ENCODE results near the gene OR12D1. TPM values are rescaled to one million over a fixed set of nuclear protein-coding genes. Genes with fewer than 3 reads are reported as not detected.
"Not testable (repeated sequence)": the region's sequence is repeated elsewhere in the genome, so short reads cannot be mapped to it uniquely, and the experiment has no call there.

Gene OR12D1
- total RNA-seq, 3 donors from 2014 or later = not detected

DNA sequence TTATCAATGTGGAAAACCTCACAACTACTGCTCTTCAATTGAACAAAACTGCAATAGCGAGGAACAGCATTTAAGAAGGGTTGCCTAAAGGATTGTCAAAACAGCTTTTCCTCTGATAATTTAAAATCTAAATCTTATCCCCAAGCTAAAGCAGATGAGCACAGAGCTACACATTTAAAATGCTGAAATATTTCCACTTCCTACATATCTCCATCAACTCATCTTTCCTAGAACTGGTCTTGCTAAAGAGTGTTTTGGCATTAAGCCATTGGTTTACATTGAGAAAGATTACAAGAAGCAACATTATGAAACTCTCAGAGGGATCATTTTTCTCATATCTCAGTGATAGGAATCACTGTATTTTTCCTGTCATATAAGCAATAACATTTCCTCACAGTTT, 28.0 kb downstream of the OR12D1 start:
- no peak for DNase-seq
- ATAC-seq = no peak
- Mint-ChIP-seq H3K4me1 (ENCODE audit: low read depth) (no peaks in the 10 kb centered on the region), H3K27me3 (ENCODE audit: low read depth) (peaks cover 38% of the 10 kb centered on the region), H3K36me3 (ENCODE audit: insufficient read depth) (no peaks in the 10 kb centered on the region), H3K4me3 (no peak overlapping the region), H3K9me3 (peaks cover 9% of the 10 kb centered on the region)

DNA sequence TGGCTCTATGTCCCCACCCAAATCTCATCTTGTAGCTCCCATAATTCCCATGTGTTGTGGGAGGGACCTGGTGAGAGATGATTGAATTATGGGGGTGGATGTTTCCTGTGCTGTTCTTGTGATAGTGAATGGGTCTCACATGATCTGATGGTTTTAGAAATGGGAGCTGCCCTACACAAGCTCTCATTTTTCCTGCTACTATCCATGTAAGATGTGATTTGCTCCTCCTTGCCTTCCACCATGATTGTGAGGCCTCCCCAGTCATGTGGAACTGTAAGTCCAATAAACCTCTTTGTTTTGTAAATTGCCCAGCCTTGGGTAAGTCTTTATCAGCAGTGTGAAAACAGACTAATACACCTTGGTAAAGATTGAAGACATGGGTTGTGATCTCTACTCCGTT, 29.3 kb downstream of the OR12D1 start:
- H3K4me1 Mint-ChIP-seq (ENCODE audit: low read depth); H3K9me3 Mint-ChIP-seq; ATAC-seq; DNase-seq; H3K36me3 Mint-ChIP-seq (ENCODE audit: insufficient read depth); H3K4me3 Mint-ChIP-seq: not testable (repeated sequence)
- H3K27me3 Mint-ChIP-seq (ENCODE audit: low read depth) = peaks cover 46% of the 10 kb centered on the region

DNA sequence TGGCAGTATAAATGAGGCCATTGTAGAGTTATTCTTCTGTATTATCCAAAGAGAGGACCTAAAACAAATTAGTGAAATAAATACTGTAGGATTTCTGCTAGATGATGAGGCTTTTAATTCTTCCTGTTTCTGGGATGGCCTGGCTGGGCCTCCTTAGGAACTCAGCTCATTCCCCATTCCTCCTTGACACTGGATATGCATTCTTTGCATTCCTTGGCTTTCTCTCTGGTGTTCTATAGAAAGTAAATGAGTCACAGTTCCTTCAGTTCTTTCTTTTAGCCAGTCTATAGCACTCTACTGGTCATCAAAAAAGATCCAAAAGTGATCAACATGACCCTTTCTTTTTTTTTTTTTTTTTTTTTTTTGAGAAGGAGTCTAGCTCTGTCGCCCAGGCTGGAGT, 32.9 kb downstream of the OR12D1 start:
- Mint-ChIP-seq H3K4me3 (no peak overlapping the region), H3K27me3 (ENCODE audit: low read depth) (peaks cover 65% of the 10 kb centered on the region), H3K9me3 (peaks cover 14% of the 10 kb centered on the region), H3K4me1 (ENCODE audit: low read depth) (no peaks in the 10 kb centered on the region), H3K36me3 (ENCODE audit: insufficient read depth) (no peaks in the 10 kb centered on the region)
- ATAC-seq (no peak), DNase-seq (no peak)

DNA sequence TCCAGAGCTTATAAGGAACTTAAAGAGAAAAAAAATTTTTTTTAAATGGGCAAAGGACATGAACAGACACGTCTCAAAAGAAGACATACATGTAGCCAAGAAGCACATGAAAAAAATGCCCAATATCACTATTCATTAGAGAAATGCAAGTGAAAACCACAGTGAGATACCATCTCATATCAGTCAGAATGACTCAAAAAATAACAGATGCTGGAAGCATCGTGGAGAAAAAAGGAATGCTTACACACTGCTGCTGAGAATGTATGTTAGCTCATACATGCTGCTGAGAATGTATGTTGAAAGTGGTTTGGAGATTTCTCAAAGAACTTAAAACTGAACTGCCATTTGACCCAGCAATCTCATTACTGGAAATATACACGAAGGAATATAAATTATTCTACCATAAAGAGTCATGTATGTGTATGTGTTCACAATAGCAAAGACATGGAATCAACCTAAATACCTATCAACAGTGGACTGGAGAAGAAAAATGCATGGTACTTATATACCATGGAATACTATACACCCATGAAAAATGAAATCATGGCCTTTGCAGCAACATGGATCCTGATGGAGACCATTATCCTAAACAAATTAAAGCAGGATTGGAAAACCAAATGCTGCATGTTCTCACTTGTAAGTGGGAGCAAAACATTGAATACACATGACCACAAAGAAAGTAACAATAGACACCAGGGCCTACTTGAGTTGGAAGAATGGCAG, 36.9 kb downstream of the OR12D1 start:
- Mint-ChIP-seq H3K4me1 (ENCODE audit: low read depth) (no peaks in the 10 kb centered on the region), H3K27me3 (ENCODE audit: low read depth) (peaks cover 50% of the 10 kb centered on the region)
- no peak for ATAC-seq

DNA sequence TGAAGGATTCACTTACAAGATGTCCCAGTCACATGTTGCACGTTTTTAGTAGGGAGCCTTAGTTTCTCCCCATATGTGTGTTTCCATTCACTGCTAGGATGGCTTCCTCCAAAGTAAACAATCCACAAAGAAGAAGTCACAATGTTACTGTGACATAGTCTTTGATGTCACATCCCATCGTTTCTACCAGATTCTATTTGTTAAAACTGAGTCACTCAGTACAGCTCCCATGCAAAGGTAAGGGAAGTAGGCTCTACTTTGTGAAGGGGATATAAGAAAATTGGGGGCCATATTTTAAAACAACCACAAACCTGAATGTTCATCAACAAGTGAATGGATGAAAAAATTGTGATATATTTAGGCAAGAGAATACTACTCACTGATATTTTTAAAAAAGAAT, 42.2 kb downstream of the OR12D1 start, which contains the start of the genes OR11A1 and OR2H1:
OR11A1 (minus strand) TSS at position 101 of the 400 bp plus-strand sequence. CDS start 29,430 bp downstream, outside the sequence.
OR2H1 (plus strand) TSS at position 185 of the 400 bp plus-strand sequence. CDS start 4,615 bp downstream, outside the sequence.
- Mint-ChIP-seq H3K36me3 (ENCODE audit: insufficient read depth) (no peaks in the 10 kb centered on the region), H3K9me3 (no peaks in the 10 kb centered on the region), H3K4me1 (ENCODE audit: low read depth) (no peaks in the 10 kb centered on the region), H3K27me3 (ENCODE audit: low read depth) (peaks cover 16% of the 10 kb centered on the region), H3K4me3 (no peak within 1 kb of the TSS)
- no peak for ATAC-seq
- DNase-seq = no peak

More for the DNA sequence above, 36.9 kb downstream of the OR12D1 start:
- DNase-seq = no peak
- H3K36me3 Mint-ChIP-seq (ENCODE audit: insufficient read depth) = no peaks in the 10 kb centered on the region
- H3K9me3 Mint-ChIP-seq = peaks cover 5% of the 10 kb centered on the region
- no peak overlapping the region for H3K4me3 Mint-ChIP-seq

DNA sequence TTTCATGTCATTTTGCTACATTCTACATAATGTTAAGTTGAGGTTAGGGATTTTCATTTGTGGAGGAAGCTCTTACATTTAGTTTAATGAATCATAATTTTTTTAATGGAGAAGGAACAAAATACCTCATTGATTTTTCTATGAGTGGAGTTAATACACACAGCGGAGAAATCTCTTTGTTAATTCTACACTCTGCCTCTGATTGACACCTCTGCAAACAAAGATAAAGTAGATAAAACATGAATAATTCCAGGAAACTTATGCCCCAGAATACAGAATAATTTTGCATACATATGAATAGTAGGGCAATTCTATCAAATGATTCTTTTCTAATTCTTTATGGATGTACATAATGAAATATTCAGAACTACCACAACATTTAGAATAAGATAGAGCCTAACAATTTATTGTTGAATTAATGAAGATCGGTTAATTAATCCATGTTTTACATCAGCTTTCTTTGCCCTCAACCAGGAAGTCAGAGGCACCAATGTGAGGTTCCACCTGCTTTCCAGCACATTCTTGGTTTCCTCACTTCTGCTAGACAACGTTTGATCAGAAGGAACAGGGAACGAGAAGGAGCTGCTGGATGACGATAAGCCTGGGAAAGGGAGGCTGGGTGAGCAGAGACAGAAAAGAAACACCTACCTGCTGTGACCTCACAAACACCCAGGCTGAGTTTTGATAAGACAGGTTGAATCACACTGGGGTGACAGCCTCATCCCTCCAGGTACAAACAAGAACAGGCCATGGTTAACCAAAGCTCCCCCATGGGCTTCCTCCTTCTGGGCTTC, 46.5 kb downstream of the OR12D1 start:
- Mint-ChIP-seq H3K36me3 (ENCODE audit: insufficient read depth) (no peaks in the 10 kb centered on the region), H3K4me3 (no peak overlapping the region), H3K4me1 (ENCODE audit: low read depth) (no peaks in the 10 kb centered on the region), H3K27me3 (ENCODE audit: low read depth) (peaks cover 15% of the 10 kb centered on the region), H3K9me3 (no peaks in the 10 kb centered on the region)
- DNase-seq = no peak
- no peak for ATAC-seq

DNA sequence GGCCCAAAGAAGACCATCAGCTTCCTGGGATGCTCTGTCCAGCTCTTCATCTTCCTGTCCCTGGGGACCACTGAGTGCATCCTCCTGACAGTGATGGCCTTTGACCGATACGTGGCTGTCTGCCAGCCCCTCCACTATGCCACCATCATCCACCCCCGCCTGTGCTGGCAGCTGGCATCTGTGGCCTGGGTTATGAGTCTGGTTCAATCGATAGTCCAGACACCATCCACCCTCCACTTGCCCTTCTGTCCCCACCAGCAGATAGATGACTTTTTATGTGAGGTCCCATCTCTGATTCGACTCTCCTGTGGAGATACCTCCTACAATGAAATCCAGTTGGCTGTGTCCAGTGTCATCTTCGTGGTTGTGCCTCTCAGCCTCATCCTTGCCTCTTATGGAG, 47.3 kb downstream of the OR12D1 start:
- no peaks in the 10 kb centered on the region for H3K4me1 Mint-ChIP-seq (ENCODE audit: low read depth)
- no peak overlapping the region for H3K4me3 Mint-ChIP-seq
- peaks cover 15% of the 10 kb centered on the region for H3K27me3 Mint-ChIP-seq (ENCODE audit: low read depth)
- no peaks in the 10 kb centered on the region for H3K9me3 Mint-ChIP-seq
- DNase-seq (no peak), ATAC-seq (no peak)
- no peaks in the 10 kb centered on the region for H3K36me3 Mint-ChIP-seq (ENCODE audit: insufficient read depth)

DNA sequence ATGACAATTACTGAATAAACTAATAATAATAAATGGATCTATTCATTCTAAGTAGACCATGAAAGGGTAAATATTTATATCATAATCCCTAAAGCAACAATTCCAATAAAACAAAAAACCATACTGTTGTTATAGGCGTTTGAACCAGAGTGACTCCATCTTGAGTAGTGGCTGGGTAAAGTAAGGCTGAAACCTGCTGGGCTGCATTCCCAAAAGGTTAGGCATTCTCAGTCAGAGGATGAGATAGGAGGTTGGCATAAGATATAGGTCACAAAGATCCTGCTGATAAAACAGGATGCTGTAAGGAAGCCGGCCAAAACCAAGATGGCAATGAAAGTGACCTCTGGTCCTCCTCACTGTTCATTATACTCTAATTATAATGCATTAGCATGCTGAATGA, 50.6 kb downstream of the OR12D1 start:
- DNase-seq (no peak), ATAC-seq (no peak)
- Mint-ChIP-seq H3K4me3 (no peak overlapping the region), H3K4me1 (ENCODE audit: low read depth) (no peaks in the 10 kb centered on the region), H3K9me3 (no peaks in the 10 kb centered on the region), H3K27me3 (ENCODE audit: low read depth) (peaks cover 14% of the 10 kb centered on the region), H3K36me3 (ENCODE audit: insufficient read depth) (no peaks in the 10 kb centered on the region)

DNA sequence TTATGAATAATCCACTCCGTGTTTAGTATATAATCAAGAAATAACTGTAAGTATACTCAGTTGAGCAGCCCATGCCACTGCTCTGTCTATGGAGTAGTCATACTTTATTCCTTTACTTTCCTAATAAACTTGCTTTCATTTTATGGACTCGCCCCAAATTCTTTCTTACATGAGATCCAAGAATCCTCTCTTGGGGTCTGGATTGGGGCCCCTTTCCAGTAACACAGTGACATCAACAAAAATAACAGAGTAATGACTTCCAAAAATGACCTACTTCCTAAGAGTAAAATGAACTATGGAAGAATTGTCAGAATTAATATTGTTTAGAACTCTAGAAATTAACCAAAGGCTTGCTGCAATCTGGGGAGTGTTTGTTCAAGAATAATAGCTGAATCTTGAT, 51.1 kb downstream of the OR12D1 start:
- Mint-ChIP-seq H3K27me3 (ENCODE audit: low read depth) (peaks cover 14% of the 10 kb centered on the region), H3K4me3 (no peak overlapping the region), H3K36me3 (ENCODE audit: insufficient read depth) (no peaks in the 10 kb centered on the region), H3K4me1 (ENCODE audit: low read depth) (no peaks in the 10 kb centered on the region), H3K9me3 (no peaks in the 10 kb centered on the region)
- no peak for ATAC-seq
- DNase-seq = no peak

DNA sequence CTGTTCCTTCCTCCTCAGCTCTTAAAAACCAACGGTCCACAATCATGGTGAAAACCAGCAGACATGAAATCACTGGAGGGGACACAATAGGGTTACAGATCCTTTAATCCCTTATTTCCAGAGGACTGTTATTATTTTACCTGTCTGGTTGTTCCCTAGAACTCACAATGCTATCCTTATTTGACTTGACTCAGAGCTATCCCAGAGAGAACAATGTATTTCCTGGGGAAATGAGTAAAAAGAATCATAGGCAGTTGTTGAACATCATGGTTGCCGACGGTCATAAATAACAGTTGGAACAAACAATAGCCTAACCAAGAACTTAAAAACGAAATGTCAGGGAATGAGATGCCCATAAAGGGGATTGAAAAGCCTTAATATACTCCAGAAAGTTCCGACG, 51.5 kb downstream of the OR12D1 start:
- DNase-seq = no peak
- Mint-ChIP-seq H3K4me3 (no peak overlapping the region), H3K36me3 (ENCODE audit: insufficient read depth) (no peaks in the 10 kb centered on the region), H3K9me3 (no peaks in the 10 kb centered on the region), H3K27me3 (ENCODE audit: low read depth) (peaks cover 14% of the 10 kb centered on the region), H3K4me1 (ENCODE audit: low read depth) (no peaks in the 10 kb centered on the region)
- ATAC-seq = no peak

Other genes starting within 250 kb of the OR12D1 start
- not detected for gene OR2J2, start 244.0 kb upstream of the OR12D1 start, total RNA-seq
- gene OR14J1, start 113.2 kb upstream of the OR12D1 start, total RNA-seq = not detected
- gene OR5V1, start 46.1 kb upstream of the OR12D1 start, total RNA-seq = not detected
- not detected for gene OR12D3, start 39.6 kb upstream of the OR12D1 start, total RNA-seq
- not detected for gene OR12D2, start 19.3 kb upstream of the OR12D1 start, total RNA-seq
- gene OR10C1, start 24.4 kb downstream of the OR12D1 start, total RNA-seq = not detected
- not detected for gene OR11A1, start 42.1 kb downstream of the OR12D1 start, total RNA-seq
- not detected for gene OR2H1, start 42.2 kb downstream of the OR12D1 start, total RNA-seq
- gene MAS1L, start 73.0 kb downstream of the OR12D1 start, total RNA-seq = not detected
- gene UBD, start 144.8 kb downstream of the OR12D1 start, total RNA-seq = 1 to 10 TPM; 1.6 to 3.5 (median 3.3) TPM
- not detected for gene OR2H2, start 170.2 kb downstream of the OR12D1 start, total RNA-seq
- 1 to 10 TPM; 4.2 to 5.6 (median 4.7) TPM for gene GABBR1, start 218.3 kb downstream of the OR12D1 start, total RNA-seq
- gene MOG, start 242.2 kb downstream of the OR12D1 start, total RNA-seq = not detected

Data from activated T-cell treated with anti-CD3 and anti-CD28 coated beads, Interleukin-2, amount 50 U/mL, for 4 hours (primary cell).